Endodermal cell (in vitro differentiated cells): Measurements from ENCODE around the gene DMRT2. TPM values are rescaled to one million over a fixed set of nuclear protein-coding genes. Genes with fewer than 3 reads are reported as not detected.
A peak's percentile ranks its signal among the peaks of the same experiment; 100 is the strongest.

Experiments
- DNase-seq: peaks from one replicate; pipeline ENCODE4 v3.0.0-alpha.2; 2017
- H3K27ac ChIP-seq: 2 replicates; pipeline ENCODE4 v1.5.1; 2013; ENCODE audit warnings: mild to moderate bottlenecking, low read depth, low read length, moderate library complexity
- H3K27me3 ChIP-seq: 2 replicates; pipeline ENCODE4 v1.6.1; 2013; ENCODE audit warnings: mild to moderate bottlenecking, low read length, moderate library complexity; ENCODE audit not compliant: insufficient read depth, control insufficient read depth, poor library complexity, severe bottlenecking
- H3K36me3 ChIP-seq: 2 replicates; pipeline ENCODE4 v1.7.0; 2013; ENCODE audit warnings: mild to moderate bottlenecking, low read length, moderate library complexity; ENCODE audit not compliant: control insufficient read depth, insufficient read depth
- H3K4me1 ChIP-seq: one replicate; pipeline ENCODE4 v1.7.0; 2013; ENCODE audit warnings: low read length; ENCODE audit not compliant: control insufficient read depth, insufficient read depth
- H3K4me3 ChIP-seq: 2 replicates; pipeline ENCODE4 v1.5.1; 2013; ENCODE audit warnings: mild to moderate bottlenecking, low read length, moderate library complexity
- H3K9ac ChIP-seq: 2 replicates; pipeline ENCODE4 v1.6.1; 2013; ENCODE audit warnings: mild to moderate bottlenecking, low read length, moderate library complexity; ENCODE audit not compliant: poor library complexity, severe bottlenecking; ENCODE audit errors: extremely low read depth
- H3K9me3 ChIP-seq: 2 replicates; pipeline ENCODE4 v1.6.1; 2013; ENCODE audit warnings: mild to moderate bottlenecking, low read length, moderate library complexity; ENCODE audit not compliant: control insufficient read depth
- H3K27ac Mint-ChIP-seq: 2 replicates; pipeline ENCODE4 v1.8.0; 2020; ENCODE audit warnings: mixed read lengths
- H3K27me3 Mint-ChIP-seq: 2 replicates; pipeline ENCODE4 v1.8.0; 2021; ENCODE audit warnings: mild to moderate bottlenecking, mixed read lengths; ENCODE audit not compliant: insufficient read depth
- H3K36me3 Mint-ChIP-seq: 2 replicates; pipeline ENCODE4 v1.8.0; 2020; ENCODE audit warnings: low read depth, mixed read lengths
- H3K4me1 Mint-ChIP-seq: 2 replicates; pipeline ENCODE4 v1.8.0; 2020; ENCODE audit warnings: mixed read lengths
- H3K4me3 Mint-ChIP-seq: 2 replicates; pipeline ENCODE4 v1.8.0; 2020; ENCODE audit warnings: mild to moderate bottlenecking, moderate library complexity, mixed read lengths
- H3K9me3 Mint-ChIP-seq: 2 replicates; pipeline ENCODE4 v1.8.0; 2020; ENCODE audit warnings: mild to moderate bottlenecking, mixed read lengths
- WGBS, 2 experiments: methylation state at CpG; one replicate each; pipeline versions ENCODE4 v1.1.5 to v1.1.7; 2013; ENCODE audit warnings: missing lambda C conversion rate in 2 of 2, mixed read lengths in 1 of 2; ENCODE audit not compliant: insufficient coverage in 1 of 2, insufficient read length in 1 of 2; 5-methylcytosine and 5-hydroxymethylcytosine counted together
- total RNA-seq, 2 donors: library from RNA; stranded (reverse); fragmentation: NEBNext Ultra II Directional in 1 of 2; extraction: Animal tissue kit (Norgen Biotek cat#: 25700) in 1 of 2; gene quantifications; 2 replicates in 1 of 2; 3 replicates in 1 of 2; pipeline ENCODE4 v1.2.1, GENCODE V29; 2021
- TF ChIP-seq, protein P1 (sequence below): fragments of 200-600 bp; sonication (generic); conservative IDR thresholded peaks from 2 replicates; pipeline ENCODE4 v1.5.0; 2021; ENCODE audit warnings: antibody characterized with exemption, mild to moderate bottlenecking

The DMRT2 gene
- total RNA-seq, 2 donors from 2014 or later, result 0.24 TPM; not detected in 1

DNA sequence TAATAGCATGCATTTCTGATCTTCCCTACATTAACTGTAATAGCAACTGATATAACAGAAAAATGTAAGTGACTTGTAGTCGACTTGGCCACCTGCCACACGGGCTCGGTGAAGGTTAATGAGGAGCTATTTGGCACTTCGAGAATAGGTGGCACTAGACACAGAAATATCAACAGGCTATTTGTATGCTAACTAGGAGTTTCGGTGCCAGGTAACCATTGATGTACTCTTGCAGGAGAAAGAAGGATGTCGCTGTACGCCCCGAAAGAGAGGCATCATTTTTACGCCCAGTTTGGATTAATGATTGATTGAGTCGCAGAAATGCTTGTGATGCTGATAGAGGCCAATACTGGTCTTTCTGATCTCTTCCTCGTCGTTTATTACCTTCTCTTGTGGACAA, 516 bp upstream of the DMRT2 start:
- Mint-ChIP-seq H3K9me3 (peaks cover 9% of the 10 kb centered on the region), H3K27ac (no peak overlapping the region), H3K4me1 (peaks cover 33% of the 10 kb centered on the region), H3K4me3 (peak overlapping the region; percentile 52), H3K27me3 (peaks cover 97% of the 10 kb centered on the region), H3K36me3 (no peaks in the 10 kb centered on the region)
- Histone ChIP-seq H3K4me3 (no peak overlapping the region), H3K27me3 (peaks cover 99% of the 10 kb centered on the region), H3K4me1 (no peaks in the 10 kb centered on the region), H3K9me3 (no peaks in the 10 kb centered on the region), H3K27ac (no peak overlapping the region), H3K36me3 (no peaks in the 10 kb centered on the region), H3K9ac (no peak overlapping the region)
- WGBS, 2 experiments, result 5 to 9% methylated on average over 12 of the region's 12 CpGs
- DNase-seq, result no peak
- TF ChIP-seq, protein P1, sequence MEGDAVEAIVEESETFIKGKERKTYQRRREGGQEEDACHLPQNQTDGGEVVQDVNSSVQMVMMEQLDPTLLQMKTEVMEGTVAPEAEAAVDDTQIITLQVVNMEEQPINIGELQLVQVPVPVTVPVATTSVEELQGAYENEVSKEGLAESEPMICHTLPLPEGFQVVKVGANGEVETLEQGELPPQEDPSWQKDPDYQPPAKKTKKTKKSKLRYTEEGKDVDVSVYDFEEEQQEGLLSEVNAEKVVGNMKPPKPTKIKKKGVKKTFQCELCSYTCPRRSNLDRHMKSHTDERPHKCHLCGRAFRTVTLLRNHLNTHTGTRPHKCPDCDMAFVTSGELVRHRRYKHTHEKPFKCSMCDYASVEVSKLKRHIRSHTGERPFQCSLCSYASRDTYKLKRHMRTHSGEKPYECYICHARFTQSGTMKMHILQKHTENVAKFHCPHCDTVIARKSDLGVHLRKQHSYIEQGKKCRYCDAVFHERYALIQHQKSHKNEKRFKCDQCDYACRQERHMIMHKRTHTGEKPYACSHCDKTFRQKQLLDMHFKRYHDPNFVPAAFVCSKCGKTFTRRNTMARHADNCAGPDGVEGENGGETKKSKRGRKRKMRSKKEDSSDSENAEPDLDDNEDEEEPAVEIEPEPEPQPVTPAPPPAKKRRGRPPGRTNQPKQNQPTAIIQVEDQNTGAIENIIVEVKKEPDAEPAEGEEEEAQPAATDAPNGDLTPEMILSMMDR, result no peak

DNA sequence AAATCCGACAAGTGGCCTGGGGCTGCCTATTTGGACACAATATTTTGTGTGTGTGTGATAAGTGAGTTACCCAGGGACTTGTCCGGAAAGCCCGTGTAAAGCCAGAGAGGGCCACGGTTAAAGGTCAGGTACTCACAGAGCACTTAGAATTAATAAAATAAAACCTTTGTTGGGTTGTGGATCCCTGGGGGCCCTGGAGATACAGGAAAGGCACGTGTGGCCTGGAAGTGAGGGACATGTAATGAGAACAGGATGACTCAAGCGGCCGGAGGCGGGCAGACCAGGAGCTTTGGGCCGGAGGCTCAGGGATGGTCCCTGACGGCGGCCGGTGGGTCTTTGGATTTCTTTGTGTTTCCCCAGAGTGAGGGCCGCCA, 1.0 kb downstream of the DMRT2 start:
- no peaks in the 10 kb centered on the region for H3K9me3 ChIP-seq
- peaks cover 96% of the 10 kb centered on the region for H3K27me3 Mint-ChIP-seq
- no peak overlapping the region for H3K27ac ChIP-seq
- H3K27me3 ChIP-seq, result peaks cover 99% of the 10 kb centered on the region
- no peak for DNase-seq
- 5 to 10% methylated on average over 5 to 13 of the region's 13 CpGs for WGBS, 2 experiments
- H3K4me3 Mint-ChIP-seq, result peak overlapping the region; percentile 52
- no peak overlapping the region for H3K9ac ChIP-seq
- H3K36me3 ChIP-seq, result no peaks in the 10 kb centered on the region
- no peaks in the 10 kb centered on the region for H3K4me1 ChIP-seq
- peaks cover 29% of the 10 kb centered on the region for H3K4me1 Mint-ChIP-seq
- H3K9me3 Mint-ChIP-seq, result peaks cover 2% of the 10 kb centered on the region
- H3K4me3 ChIP-seq, result peak overlapping the region; percentile 61
- H3K36me3 Mint-ChIP-seq, result no peaks in the 10 kb centered on the region
- H3K27ac Mint-ChIP-seq, result no peak overlapping the region
- TF ChIP-seq, protein P1, result no peak

DNA sequence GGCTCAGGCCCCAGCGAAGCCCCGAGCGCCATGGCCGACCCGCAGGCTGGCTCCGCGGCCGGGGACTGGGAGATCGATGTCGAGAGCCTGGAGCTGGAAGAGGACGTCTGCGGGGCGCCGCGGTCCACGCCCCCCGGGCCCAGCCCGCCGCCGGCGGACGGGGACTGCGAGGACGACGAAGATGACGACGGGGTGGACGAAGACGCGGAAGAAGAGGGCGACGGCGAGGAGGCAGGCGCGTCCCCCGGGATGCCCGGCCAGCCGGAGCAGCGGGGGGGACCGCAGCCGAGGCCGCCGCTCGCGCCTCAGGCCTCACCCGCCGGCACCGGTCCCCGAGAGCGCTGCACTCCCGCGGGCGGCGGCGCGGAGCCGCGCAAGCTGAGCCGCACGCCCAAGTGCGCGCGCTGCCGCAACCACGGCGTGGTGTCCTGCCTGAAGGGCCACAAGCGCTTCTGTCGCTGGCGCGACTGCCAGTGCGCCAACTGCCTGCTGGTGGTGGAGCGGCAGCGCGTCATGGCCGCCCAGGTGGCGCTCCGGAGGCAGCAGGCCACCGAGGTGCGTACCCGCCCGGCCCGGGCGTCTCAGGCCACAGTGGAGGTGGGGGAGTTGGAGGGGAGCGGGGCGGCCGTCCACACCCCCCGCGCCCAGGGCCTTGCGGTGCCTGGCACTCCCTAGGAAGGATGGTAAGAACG, 1.6 kb downstream of the DMRT2 start:
- peaks cover 96% of the 10 kb centered on the region for H3K27me3 Mint-ChIP-seq
- Histone ChIP-seq H3K4me1 (no peaks in the 10 kb centered on the region), H3K27me3 (peaks cover 99% of the 10 kb centered on the region), H3K9ac (no peak overlapping the region), H3K27ac (no peak overlapping the region), H3K36me3 (no peaks in the 10 kb centered on the region), H3K4me3 (peak overlapping the region; percentile 61), H3K9me3 (no peaks in the 10 kb centered on the region)
- H3K27ac Mint-ChIP-seq, result no peak overlapping the region
- peaks cover 2% of the 10 kb centered on the region for H3K9me3 Mint-ChIP-seq
- H3K36me3 Mint-ChIP-seq, result no peaks in the 10 kb centered on the region
- DNase-seq, result peak; percentile 59
- peaks cover 31% of the 10 kb centered on the region for H3K4me1 Mint-ChIP-seq
- TF ChIP-seq, protein P1, result peak; percentile 66
- peak overlapping the region; percentile 52 for H3K4me3 Mint-ChIP-seq
- 0 to 1% methylated on average over 12 to 90 of the region's 90 CpGs for WGBS, 2 experiments
